SW480 (cell line): ENCODE results near the gene MED13.
"Not testable (repeated sequence)": the region's sequence is repeated elsewhere in the genome, so short reads cannot be mapped to it uniquely, and the experiment has no call there.

Experiments used
- DNase-seq: peaks from one replicate; pipeline ENCODE4 v3.0.0-alpha.2; 2016; ENCODE audit warnings: low spot score

Gene MED13

GRCh38 chr17:62051053-62051452 is 14.0 kb downstream of the MED13 start:
- DNase-seq, result no peak

DNA sequence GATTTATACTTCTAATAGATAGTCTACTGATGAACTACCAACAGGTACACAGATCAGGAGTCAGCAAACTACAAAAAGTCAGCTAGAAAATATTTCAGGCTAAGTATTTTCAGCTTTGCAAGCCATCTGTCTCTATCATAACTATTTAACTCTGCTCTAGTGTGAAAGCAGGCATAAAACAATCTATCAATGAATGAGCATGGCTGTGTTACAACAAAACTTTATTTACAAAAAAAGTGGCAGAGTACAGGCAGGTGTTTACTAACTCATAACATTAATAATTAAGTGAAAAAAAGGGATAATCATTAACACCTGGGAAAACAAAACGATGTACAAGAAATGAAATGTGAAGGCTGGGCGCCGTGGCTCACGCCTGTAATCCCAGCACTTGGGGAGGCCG is 15.8 kb downstream of the MED13 start:
- DNase-seq, result no peak

DNA sequence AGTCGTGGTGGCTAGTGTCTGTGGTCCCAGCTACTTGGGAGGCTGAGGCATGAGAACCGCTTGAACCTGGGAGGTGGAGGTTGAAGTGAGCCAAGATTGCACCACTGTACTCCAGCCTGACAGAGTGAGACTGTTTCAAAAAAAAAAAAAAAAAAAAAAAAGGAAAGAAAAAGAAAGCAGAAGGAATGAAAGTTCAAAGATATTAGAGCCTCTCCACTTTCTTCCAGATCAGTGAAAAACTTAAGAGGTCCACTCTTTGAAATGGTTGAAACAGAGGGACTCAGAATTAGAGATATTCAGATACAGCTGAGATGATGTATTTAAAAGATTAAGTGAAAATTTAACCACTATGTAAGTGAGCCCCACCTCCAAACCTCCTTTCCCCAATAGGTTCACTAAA is 16.8 kb downstream of the MED13 start:
- no peak for DNase-seq

DNA sequence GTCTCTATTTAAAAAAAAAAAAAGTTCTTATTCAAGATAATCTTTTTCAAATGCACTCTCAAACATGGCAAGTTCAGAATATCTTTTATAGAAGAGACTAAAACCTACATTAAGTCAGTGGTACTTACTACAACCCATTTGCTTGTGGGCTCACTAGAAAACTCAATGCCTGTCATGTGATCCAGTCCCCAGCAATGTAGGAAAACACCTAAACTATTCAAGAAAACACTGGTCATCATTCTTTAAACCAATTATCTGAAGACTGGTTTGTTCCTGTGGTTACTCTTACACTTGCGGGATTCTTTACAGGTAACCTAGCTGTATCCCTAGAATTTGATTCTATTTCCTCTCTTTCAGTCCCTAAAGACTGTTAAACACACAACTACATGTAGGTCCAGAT is 19.6 kb downstream of the MED13 start:
- no peak for DNase-seq

DNA sequence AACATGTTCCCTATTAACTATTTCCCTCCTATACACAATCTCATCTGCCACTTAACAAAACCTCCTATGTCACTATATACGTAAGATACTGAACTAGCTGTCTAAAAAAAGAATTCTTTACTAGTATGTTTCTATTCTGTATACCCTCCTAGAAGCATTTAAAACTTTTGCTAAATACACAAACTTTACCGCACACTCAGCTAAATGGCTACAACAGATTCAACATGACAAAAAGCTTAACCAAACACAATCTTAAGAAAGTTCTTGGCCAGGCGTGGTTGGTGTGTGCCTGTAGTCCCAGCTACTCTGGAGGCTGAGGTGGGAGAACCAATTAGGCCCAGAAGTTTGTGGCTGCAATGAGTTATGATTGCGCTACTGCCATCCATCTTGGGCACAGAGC is 20.0 kb downstream of the MED13 start:
- DNase-seq, result no peak

GRCh38 chr17:62043602-62044001 is 21.5 kb downstream of the MED13 start:
- DNase-seq, result no peak

- DNase-seq, result no peak
Observed at GRCh38 chr17:62043140-62043539, 21.9 kb downstream of the MED13 start.

DNA sequence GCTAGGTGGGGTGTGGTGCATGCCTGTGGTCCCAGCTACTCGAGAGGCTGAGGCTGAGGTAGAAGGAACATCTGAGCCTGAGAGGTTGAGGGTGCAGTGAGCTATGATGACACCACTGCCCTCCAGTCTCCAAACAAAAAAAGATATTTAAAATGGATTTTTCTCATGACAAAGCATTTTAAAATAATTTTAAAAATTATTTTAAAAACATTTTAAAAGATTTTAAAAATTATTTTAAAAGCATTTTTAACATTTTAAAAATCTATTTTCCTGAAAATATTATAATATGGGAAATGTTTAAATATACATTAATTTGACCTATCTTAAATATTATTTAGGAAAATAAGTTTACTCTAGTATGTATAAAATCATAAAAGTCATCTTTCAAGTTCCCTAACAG is 26.8 kb downstream of the MED13 start:
- DNase-seq, result no peak

GRCh38 chr17:62033317-62033716 is 31.8 kb downstream of the MED13 start:
- DNase-seq, result no peak

DNA sequence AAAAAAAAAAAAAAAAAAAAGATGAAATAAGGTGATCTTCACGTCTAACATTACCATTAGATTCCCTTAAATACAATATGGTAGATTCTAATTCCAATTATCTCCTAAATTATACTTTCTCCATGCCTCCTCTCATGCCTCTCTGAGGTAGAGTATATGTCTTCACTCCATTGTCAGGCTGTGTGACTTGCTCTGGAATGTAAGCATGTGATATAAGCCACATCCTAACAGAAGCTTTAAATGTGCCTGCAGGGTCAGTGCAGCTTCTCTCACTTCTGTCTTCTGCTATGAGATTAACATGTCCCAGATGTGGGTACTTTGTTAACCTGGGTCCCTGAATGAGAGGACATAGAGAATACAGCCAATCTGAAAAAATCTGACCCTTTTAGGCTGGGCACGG is 32.6 kb downstream of the MED13 start:
- DNase-seq, result no peak

DNA sequence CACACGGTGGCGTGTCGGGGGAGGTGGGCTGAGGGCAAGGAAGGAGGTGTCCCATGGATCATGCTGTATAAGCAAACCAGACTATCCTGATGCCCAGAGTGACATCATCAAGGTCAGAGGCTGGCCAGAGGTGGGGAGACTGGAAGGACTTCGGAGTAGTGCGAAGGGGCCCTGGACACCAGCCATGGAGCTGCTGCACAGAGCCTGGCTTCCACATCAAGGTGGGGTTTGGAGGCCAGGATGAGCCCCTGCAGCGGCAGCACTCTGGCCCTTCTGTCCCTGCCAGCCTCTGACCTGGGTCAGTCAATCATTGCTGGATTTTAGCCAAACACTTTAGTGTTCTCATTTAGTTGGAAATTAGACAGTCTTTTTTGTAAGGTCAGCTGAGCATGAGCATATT is 34.8 kb downstream of the MED13 start:
- DNase-seq, result no peak

- DNase-seq, result no peak
Observed at GRCh38 chr17:62024866-62025265, 40.2 kb downstream of the MED13 start.

- DNase-seq, result no peak
Observed at GRCh38 chr17:62017912-62018311, 47.2 kb downstream of the MED13 start.

- DNase-seq, result no peak
Observed at GRCh38 chr17:62017496-62017895, 47.6 kb downstream of the MED13 start.

GRCh38 chr17:62014526-62014925 is 50.6 kb downstream of the MED13 start:
- no peak for DNase-seq

GRCh38 chr17:62009220-62009619 is 55.9 kb downstream of the MED13 start:
- DNase-seq, result no peak

- no peak for DNase-seq
Observed at GRCh38 chr17:62008294-62008693, 56.8 kb downstream of the MED13 start.

DNA sequence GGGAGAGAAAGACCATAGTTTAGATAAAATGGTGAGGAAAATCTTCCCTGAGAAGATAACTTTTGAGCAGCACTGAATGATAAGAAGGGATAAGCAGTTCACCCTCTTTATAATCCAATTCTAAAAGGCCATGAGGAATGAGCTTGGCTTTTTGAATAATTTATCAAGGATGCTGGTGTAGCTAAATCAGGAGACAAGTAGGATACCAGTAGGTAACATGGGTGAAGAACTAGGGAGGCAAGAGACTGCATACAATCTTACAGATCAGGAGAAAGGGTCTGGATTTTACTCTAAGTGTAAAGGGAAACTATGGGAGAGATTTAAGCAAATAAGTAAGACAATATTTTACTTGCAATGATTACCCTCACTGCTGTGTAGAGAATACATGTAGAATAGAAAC is 60.7 kb downstream of the MED13 start:
- DNase-seq, result no peak

GRCh38 chr17:62003141-62003540 is 61.9 kb downstream of the MED13 start:
- DNase-seq, result not testable (repeated sequence)

DNA sequence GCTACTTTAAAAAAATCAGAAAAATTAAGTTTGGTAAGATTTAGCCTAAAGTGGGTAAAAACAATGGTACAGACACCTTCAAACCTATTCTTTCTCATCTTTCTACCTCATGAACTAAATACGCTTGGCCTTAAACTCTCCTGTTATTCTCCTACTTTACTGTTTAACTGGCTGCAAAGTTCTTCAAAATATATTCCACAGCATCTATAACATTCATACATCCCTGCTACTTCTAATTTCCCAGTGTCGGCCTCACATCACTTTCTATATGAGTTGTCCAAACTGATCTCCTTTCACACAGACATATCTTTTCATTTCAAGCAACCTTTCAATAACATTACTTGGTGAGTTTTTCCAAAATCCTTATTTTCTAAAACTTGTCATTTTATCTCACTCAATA is 64.0 kb downstream of the MED13 start:
- no peak for DNase-seq

DNA sequence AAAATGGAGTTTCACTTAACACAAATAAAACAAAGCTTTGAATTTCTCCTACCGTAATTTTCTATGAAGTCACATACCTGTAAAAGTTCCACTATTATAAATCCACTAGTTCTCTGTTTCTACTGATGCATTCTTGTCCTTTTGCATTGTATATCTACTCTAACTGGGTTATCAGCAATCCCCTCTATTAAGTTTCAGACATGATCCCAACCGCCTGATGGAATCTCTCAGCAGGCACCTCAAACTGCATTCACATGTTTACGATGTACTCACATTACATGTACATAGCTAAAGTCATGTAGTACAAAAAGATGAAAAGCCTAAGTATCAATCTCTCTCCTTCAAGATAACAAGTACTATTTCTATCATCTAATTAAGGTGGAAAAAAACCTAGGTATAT is 64.9 kb downstream of the MED13 start:
- DNase-seq, result no peak

DNA sequence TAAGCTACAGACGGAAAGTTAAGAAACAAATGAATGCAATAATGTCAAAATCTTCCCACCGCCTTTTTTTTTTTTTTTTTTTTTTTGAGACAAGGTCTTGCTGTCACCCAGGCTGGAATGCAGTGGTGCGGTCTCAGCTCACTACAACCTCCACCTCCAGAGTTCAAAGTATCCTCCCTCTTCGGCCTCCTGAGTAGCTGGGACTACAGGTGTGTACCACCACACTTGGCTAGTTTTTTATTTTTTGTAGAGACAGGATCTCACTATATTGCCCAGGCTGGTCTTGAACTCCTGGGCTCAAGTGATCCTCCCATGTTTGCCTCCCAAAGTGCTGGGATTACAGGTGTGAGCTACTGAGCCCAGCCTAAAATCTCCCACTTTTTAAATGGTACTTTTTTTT is 66.5 kb downstream of the MED13 start:
- DNase-seq, result not testable (repeated sequence)

- no peak for DNase-seq
Observed at GRCh38 chr17:61997664-61998063, 67.4 kb downstream of the MED13 start.

GRCh38 chr17:61996916-61997605 is 68.0 kb downstream of the MED13 start:
- DNase-seq, result no peak

DNA sequence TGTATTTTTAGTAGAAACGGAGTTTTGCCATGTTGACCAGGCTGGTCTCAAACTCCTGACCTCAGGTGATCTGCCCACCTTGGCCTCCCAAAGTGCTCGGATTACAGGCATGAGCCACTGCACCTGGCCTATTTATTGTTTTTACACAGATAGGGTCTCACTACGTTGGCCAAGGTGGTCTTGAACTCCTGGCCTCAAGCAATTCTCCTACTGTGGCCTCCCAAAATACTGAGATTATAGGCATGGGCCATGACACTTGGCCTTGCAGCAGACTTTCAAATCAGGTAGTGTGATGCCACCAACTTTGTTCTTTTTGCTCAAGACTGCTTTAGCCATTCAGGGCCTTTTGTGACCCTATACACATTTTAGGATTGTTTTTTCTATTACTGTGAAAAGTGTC is 75.6 kb downstream of the MED13 start:
- no peak for DNase-seq
